Neural progenitor cell (in vitro differentiated cells): ENCODE measurements around the gene PUSL1.
"Not testable (repeated sequence)": the region's sequence is repeated elsewhere in the genome, so short reads cannot be mapped to it uniquely, and the experiment has no call there.

Source experiments
- EZH2phosphoT487 ChIP-seq: fragments of 200-600 bp; sonication (generic); IDR thresholded peaks from 2 replicates; pipeline ENCODE4 v1.6.1; 2017; ENCODE audit warnings: antibody characterized with exemption
- TF ChIP-seq, protein P1 (sequence below): fragments of 200-600 bp; sonication (generic); IDR thresholded peaks from 2 replicates; pipeline ENCODE4 v1.5.1; 2017; ENCODE audit warnings: antibody characterized with exemption, mild to moderate bottlenecking

DNA sequence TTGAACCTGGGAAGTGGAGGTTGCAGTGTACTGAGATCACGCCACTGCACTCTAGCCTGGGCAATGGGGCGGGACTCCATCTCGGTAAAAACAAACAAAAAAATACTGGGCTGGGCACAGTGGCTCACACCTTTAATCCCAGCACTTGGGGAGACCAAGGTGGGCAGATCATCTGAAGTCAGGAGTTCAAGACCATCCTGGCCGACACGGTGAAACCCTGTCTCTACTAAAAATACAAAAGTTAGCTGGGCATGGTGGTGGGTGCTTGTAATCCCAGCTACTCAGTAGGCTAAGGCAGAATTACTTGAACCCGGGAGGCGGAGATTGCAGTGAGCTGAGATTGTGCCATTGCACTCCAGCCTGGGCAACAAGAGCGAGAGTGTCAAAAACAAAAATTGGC lies 7.8 kb downstream of the PUSL1 start:
- TF ChIP-seq, protein P1, sequence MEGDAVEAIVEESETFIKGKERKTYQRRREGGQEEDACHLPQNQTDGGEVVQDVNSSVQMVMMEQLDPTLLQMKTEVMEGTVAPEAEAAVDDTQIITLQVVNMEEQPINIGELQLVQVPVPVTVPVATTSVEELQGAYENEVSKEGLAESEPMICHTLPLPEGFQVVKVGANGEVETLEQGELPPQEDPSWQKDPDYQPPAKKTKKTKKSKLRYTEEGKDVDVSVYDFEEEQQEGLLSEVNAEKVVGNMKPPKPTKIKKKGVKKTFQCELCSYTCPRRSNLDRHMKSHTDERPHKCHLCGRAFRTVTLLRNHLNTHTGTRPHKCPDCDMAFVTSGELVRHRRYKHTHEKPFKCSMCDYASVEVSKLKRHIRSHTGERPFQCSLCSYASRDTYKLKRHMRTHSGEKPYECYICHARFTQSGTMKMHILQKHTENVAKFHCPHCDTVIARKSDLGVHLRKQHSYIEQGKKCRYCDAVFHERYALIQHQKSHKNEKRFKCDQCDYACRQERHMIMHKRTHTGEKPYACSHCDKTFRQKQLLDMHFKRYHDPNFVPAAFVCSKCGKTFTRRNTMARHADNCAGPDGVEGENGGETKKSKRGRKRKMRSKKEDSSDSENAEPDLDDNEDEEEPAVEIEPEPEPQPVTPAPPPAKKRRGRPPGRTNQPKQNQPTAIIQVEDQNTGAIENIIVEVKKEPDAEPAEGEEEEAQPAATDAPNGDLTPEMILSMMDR = not testable (repeated sequence)
- not testable (repeated sequence) for TF ChIP-seq EZH2phosphoT487
